ENCODE results near the gene DCTN4. TPM values are rescaled to one million over a fixed set of nuclear protein-coding genes. Genes with fewer than 3 reads are reported as not detected.

Gene DCTN4
- total and polyA plus RNA-seq, 9 of the 15 experiments (the other 6 are each of a cell fraction or from before 2014, with no cell fraction given), result 20.4 to 64.9 (median 49.9) TPM

DNA sequence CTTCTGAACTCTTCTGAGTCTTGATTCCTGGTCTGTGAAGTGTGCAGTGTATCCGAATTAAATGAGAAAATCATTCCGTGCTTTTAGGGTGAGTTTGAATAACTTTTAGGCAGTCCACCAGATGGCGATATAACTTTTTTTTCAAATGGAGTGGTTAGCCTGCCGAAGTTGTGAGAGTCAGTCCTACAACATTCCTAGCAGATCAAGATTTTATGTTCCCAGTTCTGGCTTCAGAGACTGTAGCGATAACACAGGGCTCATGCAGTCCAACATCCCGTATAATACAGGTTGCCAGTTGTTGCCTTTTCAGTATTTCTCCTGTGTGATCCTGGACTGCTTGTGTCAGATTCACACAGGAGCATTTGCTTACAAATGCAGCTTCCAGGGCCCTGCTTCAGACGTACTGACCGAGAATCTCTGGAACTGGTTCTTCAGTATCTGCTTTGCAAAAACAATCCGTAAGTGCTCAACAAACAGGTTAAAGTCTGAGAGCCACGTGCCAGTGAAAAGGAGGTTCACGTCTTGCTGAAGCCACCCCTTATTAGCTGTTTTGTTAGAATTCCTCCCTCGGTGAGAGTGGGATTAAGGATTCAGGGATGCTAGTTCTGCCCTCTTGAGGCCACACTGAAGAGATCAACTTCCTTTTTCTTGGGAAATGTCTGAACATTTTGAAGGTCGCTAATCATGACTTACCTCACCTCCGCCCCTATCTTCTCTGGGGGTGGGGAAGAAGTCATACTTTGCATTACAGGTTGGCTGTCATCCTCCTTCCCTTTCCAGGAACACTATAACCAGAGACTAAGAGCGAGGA lies 42.5 kb upstream of the DCTN4 start (continued):
- TF ChIP-seq, protein P1, sequence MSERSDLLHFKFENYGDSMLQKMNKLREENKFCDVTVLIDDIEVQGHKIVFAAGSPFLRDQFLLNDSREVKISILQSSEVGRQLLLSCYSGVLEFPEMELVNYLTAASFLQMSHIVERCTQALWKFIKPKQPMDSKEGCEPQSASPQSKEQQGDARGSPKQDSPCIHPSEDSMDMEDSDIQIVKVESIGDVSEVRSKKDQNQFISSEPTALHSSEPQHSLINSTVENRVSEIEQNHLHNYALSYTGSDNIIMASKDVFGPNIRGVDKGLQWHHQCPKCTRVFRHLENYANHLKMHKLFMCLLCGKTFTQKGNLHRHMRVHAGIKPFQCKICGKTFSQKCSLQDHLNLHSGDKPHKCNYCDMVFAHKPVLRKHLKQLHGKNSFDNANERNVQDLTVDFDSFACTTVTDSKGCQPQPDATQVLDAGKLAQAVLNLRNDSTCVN (CRISPR knock-in tag; IDR thresholded peaks at IDR 0.05), result no peak
- TF ChIP-seq ZNF77 (CRISPR knock-in tag; IDR thresholded peaks at IDR 0.05) (no peak), TEAD2 (tag; IDR thresholded peaks at IDR 0.05) (0 out of 2 replicates have a peak, but pooled peaks have one; percentile 60), ZNF384 (IDR thresholded peaks at IDR 0.05; ENCODE audit: low read depth, low read length) (no peak), ZNF584 (CRISPR knock-in tag; IDR thresholded peaks at IDR 0.05; ENCODE audit: low read depth) (no peak), ZNF253 (CRISPR knock-in tag; conservative IDR thresholded peaks at IDR 0.05) (no peak), BCL6 (CRISPR knock-in tag; IDR thresholded peaks at IDR 0.05) (no peak), NCOA4 (IDR thresholded peaks at IDR 0.05; ENCODE audit: partially characterized antibody) (no peak), RFX7 (CRISPR knock-in tag; IDR thresholded peaks at IDR 0.05) (no peak), CCAR2 (IDR thresholded peaks at IDR 0.05; ENCODE audit: low read depth, low read length) (no peak), BHLHE40 (IDR thresholded peaks at IDR 0.05; ENCODE audit: low read length) (0 out of 2 replicates have a peak, but pooled peaks have one; percentile 5), CBFB (CRISPR knock-in tag; IDR thresholded peaks at IDR 0.05) (no peak)
- TF ChIP-seq, protein P2, sequence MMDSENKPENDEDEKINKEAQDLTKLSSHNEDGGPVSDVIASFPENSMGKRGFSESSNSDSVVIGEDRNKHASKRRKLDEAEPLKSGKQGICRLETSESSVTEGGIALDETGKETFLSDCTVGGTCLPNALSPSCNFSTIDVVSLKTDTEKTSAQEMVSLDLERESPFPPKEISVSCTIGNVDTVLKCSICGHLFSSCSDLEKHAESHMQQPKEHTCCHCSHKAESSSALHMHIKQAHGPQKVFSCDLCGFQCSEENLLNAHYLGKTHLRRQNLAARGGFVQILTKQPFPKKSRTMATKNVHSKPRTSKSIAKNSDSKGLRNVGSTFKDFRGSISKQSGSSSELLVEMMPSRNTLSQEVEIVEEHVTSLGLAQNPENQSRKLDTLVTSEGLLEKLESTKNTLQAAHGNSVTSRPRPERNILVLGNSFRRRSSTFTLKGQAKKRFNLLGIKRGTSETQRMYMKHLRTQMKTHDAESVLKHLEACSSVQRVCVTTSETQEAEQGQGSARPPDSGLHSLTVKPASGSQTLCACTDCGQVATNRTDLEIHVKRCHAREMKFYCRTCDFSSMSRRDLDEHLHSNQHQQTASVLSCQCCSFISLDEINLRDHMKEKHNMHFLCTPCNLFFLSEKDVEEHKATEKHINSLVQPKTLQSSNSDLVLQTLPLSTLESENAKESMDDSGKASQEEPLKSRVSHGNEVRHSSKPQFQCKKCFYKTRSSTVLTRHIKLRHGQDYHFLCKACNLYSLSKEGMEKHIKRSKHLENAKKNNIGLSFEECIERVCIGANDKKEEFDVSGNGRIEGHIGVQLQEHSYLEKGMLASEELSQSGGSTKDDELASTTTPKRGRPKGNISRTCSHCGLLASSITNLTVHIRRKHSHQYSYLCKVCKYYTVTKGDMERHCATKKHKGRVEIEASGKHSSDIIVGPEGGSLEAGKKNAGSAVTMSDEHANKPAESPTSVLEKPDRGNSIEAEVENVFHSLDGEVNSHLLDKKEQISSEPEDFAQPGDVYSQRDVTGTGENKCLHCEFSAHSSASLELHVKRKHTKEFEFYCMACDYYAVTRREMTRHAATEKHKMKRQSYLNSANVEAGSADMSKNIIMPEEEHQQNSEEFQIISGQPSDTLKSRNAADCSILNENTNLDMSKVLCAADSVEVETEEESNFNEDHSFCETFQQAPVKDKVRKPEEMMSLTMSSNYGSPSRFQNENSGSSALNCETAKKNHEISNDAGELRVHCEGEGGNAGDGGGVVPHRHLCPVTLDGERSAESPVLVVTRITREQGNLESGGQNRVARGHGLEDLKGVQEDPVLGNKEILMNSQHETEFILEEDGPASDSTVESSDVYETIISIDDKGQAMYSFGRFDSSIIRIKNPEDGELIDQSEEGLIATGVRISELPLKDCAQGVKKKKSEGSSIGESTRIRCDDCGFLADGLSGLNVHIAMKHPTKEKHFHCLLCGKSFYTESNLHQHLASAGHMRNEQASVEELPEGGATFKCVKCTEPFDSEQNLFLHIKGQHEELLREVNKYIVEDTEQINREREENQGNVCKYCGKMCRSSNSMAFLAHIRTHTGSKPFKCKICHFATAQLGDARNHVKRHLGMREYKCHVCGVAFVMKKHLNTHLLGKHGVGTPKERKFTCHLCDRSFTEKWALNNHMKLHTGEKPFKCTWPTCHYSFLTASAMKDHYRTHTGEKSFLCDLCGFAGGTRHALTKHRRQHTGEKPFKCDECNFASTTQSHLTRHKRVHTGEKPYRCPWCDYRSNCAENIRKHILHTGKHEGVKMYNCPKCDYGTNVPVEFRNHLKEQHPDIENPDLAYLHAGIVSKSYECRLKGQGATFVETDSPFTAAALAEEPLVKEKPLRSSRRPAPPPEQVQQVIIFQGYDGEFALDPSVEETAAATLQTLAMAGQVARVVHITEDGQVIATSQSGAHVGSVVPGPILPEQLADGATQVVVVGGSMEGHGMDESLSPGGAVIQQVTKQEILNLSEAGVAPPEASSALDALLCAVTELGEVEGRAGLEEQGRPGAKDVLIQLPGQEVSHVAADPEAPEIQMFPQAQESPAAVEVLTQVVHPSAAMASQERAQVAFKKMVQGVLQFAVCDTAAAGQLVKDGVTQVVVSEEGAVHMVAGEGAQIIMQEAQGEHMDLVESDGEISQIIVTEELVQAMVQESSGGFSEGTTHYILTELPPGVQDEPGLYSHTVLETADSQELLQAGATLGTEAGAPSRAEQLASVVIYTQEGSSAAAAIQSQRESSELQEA (IDR thresholded peaks at IDR 0.05; ENCODE audit: low read depth), result no peak
- TF ChIP-seq, protein P3, sequence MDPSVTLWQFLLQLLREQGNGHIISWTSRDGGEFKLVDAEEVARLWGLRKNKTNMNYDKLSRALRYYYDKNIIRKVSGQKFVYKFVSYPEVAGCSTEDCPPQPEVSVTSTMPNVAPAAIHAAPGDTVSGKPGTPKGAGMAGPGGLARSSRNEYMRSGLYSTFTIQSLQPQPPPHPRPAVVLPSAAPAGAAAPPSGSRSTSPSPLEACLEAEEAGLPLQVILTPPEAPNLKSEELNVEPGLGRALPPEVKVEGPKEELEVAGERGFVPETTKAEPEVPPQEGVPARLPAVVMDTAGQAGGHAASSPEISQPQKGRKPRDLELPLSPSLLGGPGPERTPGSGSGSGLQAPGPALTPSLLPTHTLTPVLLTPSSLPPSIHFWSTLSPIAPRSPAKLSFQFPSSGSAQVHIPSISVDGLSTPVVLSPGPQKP (CRISPR knock-in tag; IDR thresholded peaks at IDR 0.05), result no peak
- TF ChIP-seq, protein P4, sequence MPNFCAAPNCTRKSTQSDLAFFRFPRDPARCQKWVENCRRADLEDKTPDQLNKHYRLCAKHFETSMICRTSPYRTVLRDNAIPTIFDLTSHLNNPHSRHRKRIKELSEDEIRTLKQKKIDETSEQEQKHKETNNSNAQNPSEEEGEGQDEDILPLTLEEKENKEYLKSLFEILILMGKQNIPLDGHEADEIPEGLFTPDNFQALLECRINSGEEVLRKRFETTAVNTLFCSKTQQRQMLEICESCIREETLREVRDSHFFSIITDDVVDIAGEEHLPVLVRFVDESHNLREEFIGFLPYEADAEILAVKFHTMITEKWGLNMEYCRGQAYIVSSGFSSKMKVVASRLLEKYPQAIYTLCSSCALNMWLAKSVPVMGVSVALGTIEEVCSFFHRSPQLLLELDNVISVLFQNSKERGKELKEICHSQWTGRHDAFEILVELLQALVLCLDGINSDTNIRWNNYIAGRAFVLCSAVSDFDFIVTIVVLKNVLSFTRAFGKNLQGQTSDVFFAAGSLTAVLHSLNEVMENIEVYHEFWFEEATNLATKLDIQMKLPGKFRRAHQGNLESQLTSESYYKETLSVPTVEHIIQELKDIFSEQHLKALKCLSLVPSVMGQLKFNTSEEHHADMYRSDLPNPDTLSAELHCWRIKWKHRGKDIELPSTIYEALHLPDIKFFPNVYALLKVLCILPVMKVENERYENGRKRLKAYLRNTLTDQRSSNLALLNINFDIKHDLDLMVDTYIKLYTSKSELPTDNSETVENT (CRISPR knock-in tag; IDR thresholded peaks at IDR 0.05), result no peak
